Astrocyte (in vitro differentiated cells and primary cell): ENCODE measurements around the gene CNOT3. TPM values are rescaled to one million over a fixed set of nuclear protein-coding genes. Genes with fewer than 3 reads are reported as not detected.

ENCODE experiments used
- DNase-seq: peaks from one replicate; pipeline ENCODE4 v3.0.0-alpha.2; 2010; ENCODE audit warnings: low read depth
- FAIRE-seq: peaks from 2 replicates; lab custom pipeline; 2011; peaks lifted over from hg19 to GRCh38; lab: Jason Lieb, UNC
- H2AFZ ChIP-seq: 2 replicates; pipeline ENCODE4 v1.6.0; 2012; ENCODE audit warnings: low read depth, low read length, inconsistent platforms
- H3K27ac ChIP-seq: 2 replicates; pipeline ENCODE4 v1.5.1; 2011; ENCODE audit warnings: low read depth, low read length, inconsistent platforms
- H3K27me3 ChIP-seq: 2 replicates; pipeline ENCODE4 v1.6.0; 2011; ENCODE audit warnings: low read length, inconsistent platforms; ENCODE audit not compliant: insufficient read depth
- H3K36me3 ChIP-seq: 2 replicates; pipeline ENCODE4 v1.5.1; 2011; ENCODE audit warnings: low read length, inconsistent platforms; ENCODE audit not compliant: insufficient read depth
- H3K4me1 ChIP-seq: 2 replicates; pipeline ENCODE4 v1.5.1; 2011; ENCODE audit warnings: low read length, inconsistent platforms; ENCODE audit not compliant: insufficient read depth
- H3K4me2 ChIP-seq: 2 replicates; pipeline ENCODE4 v1.6.0; 2012; ENCODE audit warnings: low read length, inconsistent platforms
- H3K4me3 ChIP-seq: 2 replicates; pipeline ENCODE4 v1.5.1; 2011; ENCODE audit warnings: low read depth, mild to moderate bottlenecking, low read length, inconsistent platforms; ENCODE audit not compliant: insufficient read depth
- H3K79me2 ChIP-seq: 2 replicates; pipeline ENCODE4 v1.6.0; 2012; ENCODE audit warnings: mild to moderate bottlenecking, low read length, inconsistent platforms; ENCODE audit not compliant: insufficient read depth
- H3K9ac ChIP-seq: 2 replicates; pipeline ENCODE4 v1.6.0; 2012; ENCODE audit warnings: mild to moderate bottlenecking, low read length, inconsistent platforms
- H3K9me3 ChIP-seq: 2 replicates; pipeline ENCODE4 v1.5.1; 2012; ENCODE audit warnings: low read depth, mild to moderate bottlenecking, low read length, inconsistent platforms; ENCODE audit not compliant: insufficient read depth
- H4K20me1 ChIP-seq: 2 replicates; pipeline ENCODE4 v1.6.0; 2012; ENCODE audit warnings: low read length, inconsistent platforms; ENCODE audit not compliant: insufficient read depth
- H3K27ac Mint-ChIP-seq: one replicate; pipeline ENCODE4 v1.8.0; 2021; ENCODE audit warnings: mild to moderate bottlenecking, mixed read lengths; ENCODE audit not compliant: unreplicated experiment
- H3K27me3 Mint-ChIP-seq: one replicate; pipeline ENCODE4 v1.8.0; 2021; ENCODE audit warnings: low read depth, mixed read lengths; ENCODE audit not compliant: unreplicated experiment
- H3K36me3 Mint-ChIP-seq: one replicate; pipeline ENCODE4 v1.8.0; 2021; ENCODE audit warnings: low read depth, mixed read lengths; ENCODE audit not compliant: unreplicated experiment
- H3K4me1 Mint-ChIP-seq: one replicate; pipeline ENCODE4 v1.8.0; 2021; ENCODE audit warnings: low read depth, mixed read lengths; ENCODE audit not compliant: unreplicated experiment
- H3K4me3 Mint-ChIP-seq: one replicate; pipeline ENCODE4 v1.8.0; 2021; ENCODE audit warnings: mild to moderate bottlenecking, moderate library complexity, mixed read lengths; ENCODE audit not compliant: unreplicated experiment
- H3K9me3 Mint-ChIP-seq: one replicate; pipeline ENCODE4 v1.8.0; 2021; ENCODE audit warnings: mild to moderate bottlenecking, mixed read lengths; ENCODE audit not compliant: unreplicated experiment
- CTCF ChIP-seq: IDR thresholded peaks from 2 replicates; pipeline ENCODE4 v1.5.1; 2011; ENCODE audit warnings: low read depth, mild to moderate bottlenecking, inconsistent platforms, low read length, moderate library complexity; ENCODE audit not compliant: insufficient read depth
- EZH2 ChIP-seq: IDR thresholded peaks from 2 replicates; pipeline ENCODE4 v1.6.1; 2012; ENCODE audit warnings: mild to moderate bottlenecking, low read length, inconsistent platforms; ENCODE audit not compliant: insufficient read depth
- total RNA-seq: library from RNA; stranded (reverse); gene quantifications from 2 replicates; pipeline ENCODE4 v1.2.1, GENCODE V29; 2021

CNOT3 gene
- total RNA-seq, 1 donor from 2014 or later = 39.2 TPM

- no peak within 1 kb of the TSS for H3K4me2 ChIP-seq
- DNase-seq (no peak), FAIRE-seq (no peak)
- no peaks in the 10 kb centered on the region for H3K4me1 ChIP-seq
- H3K27me3 Mint-ChIP-seq = no peaks in the 10 kb centered on the region
- H3K36me3 Mint-ChIP-seq = peaks cover 3% of the 10 kb centered on the region
- H3K9me3 Mint-ChIP-seq = no peaks in the 10 kb centered on the region
- H4K20me1 ChIP-seq = no peaks in the 10 kb centered on the region
- no peak for TF ChIP-seq EZH2
- no peak for TF ChIP-seq CTCF
- H3K36me3 ChIP-seq = no peaks in the 10 kb centered on the region
- no peak within 1 kb of the TSS for H3K4me3 Mint-ChIP-seq
- H3K4me3 ChIP-seq = no peak within 1 kb of the TSS
- H2AFZ ChIP-seq = no peak within 1 kb of the TSS
- peak within 1 kb of the TSS; percentile 68 for H3K27ac Mint-ChIP-seq
- H3K4me1 Mint-ChIP-seq = peaks cover 2% of the 10 kb centered on the region
- H3K79me2 ChIP-seq = no peaks in the 10 kb centered on the region
- H3K9me3 ChIP-seq = no peaks in the 10 kb centered on the region
- no peaks in the 10 kb centered on the region for H3K27me3 ChIP-seq
- no peak within 1 kb of the TSS for H3K27ac ChIP-seq
- H3K9ac ChIP-seq = no peak within 1 kb of the TSS
Observed at GRCh38 chr19:54172471-54173358, 35.2 kb downstream of the CNOT3 start, which contains the start of gene TMC4. Gene TMC4 (minus strand): TSS chr19:54173160. CDS start chr19:54173117, 43 bp downstream.

- Mint-ChIP-seq H3K9me3 (no peaks in the 10 kb centered on the region), H3K27ac (no peak overlapping the region), H3K4me3 (no peak overlapping the region), H3K36me3 (peaks cover 6% of the 10 kb centered on the region), H3K4me1 (peaks cover 2% of the 10 kb centered on the region), H3K27me3 (no peaks in the 10 kb centered on the region)
- Histone ChIP-seq H3K9me3 (no peaks in the 10 kb centered on the region), H3K79me2 (no peaks in the 10 kb centered on the region), H3K4me2 (no peak overlapping the region), H3K27me3 (no peaks in the 10 kb centered on the region), H3K27ac (no peak overlapping the region), H3K9ac (no peak overlapping the region), H3K36me3 (no peaks in the 10 kb centered on the region), H3K4me1 (no peaks in the 10 kb centered on the region), H3K4me3 (no peak overlapping the region), H4K20me1 (no peaks in the 10 kb centered on the region), H2AFZ (no peak overlapping the region)
- FAIRE-seq (no peak), DNase-seq (no peak)
- TF ChIP-seq CTCF (no peak), EZH2 (no peak)
Observed at GRCh38 chr19:54173359-54173699, 35.8 kb downstream of the CNOT3 start.
